WTC11 (cell line): ENCODE measurements around the gene ASTN1. TPM values are rescaled to one million over a fixed set of nuclear protein-coding genes. Genes with fewer than 3 reads are reported as not detected.
A peak's percentile ranks its signal among the peaks of the same experiment; 100 is the strongest.

Experiments used
- ATAC-seq: fragments of 200-7000 bp; cut with Tn5 transposase; 2 replicates; pipeline ENCODE4 v1.10.0; 2021; ENCODE audit warnings: mild to moderate bottlenecking, moderate library complexity
- CTCF ChIA-PET: fragments of 300-600 bp; sonication (Branson Sonifier 250); formaldehyde crosslinking; loops from one replicate; lab custom pipeline; 2021; ENCODE audit warnings: antibody characterized with exemption; lab: Charles Lee
- POLR2A ChIA-PET: fragments of 350-600 bp; sonication (Branson Sonifier 250); formaldehyde crosslinking; loops from one replicate; lab custom pipeline; 2021; ENCODE audit warnings: antibody characterized with exemption; lab: Charles Lee
- DNase-seq: peaks from one replicate; pipeline ENCODE4 v3.0.0; 2021; ENCODE audit warnings: low spot score
- H3K27ac Mint-ChIP-seq: 2 replicates; pipeline ENCODE4 v1.8.0; 2021; ENCODE audit warnings: mixed read lengths
- H3K27me3 Mint-ChIP-seq: 2 replicates; pipeline ENCODE4 v1.8.0; 2021; ENCODE audit warnings: low read depth, mild to moderate bottlenecking, moderate library complexity, mixed read lengths
- H3K36me3 Mint-ChIP-seq: 2 replicates; pipeline ENCODE4 v1.8.0; 2021; ENCODE audit warnings: mixed read lengths
- H3K4me1 Mint-ChIP-seq: 2 replicates; pipeline ENCODE4 v1.8.0; 2022; ENCODE audit warnings: mixed read lengths
- H3K4me3 Mint-ChIP-seq: 2 replicates; pipeline ENCODE4 v1.8.0; 2021; ENCODE audit warnings: mild to moderate bottlenecking, moderate library complexity, mixed read lengths
- H3K9me3 Mint-ChIP-seq: 2 replicates; pipeline ENCODE4 v1.8.0; 2021; ENCODE audit warnings: mixed read lengths
- ATF2 ChIP-seq: sonication (generic); formaldehyde crosslinking; IDR thresholded peaks from 2 replicates; pipeline ENCODE4 v1.8.1; 2022; ENCODE audit warnings: low read depth, missing genetic modification reagents, borderline replicate concordance
- E2F4 ChIP-seq: sonication (generic); formaldehyde crosslinking; IDR thresholded peaks from 2 replicates; pipeline ENCODE4 v1.8.1; 2022; ENCODE audit warnings: low read depth, mild to moderate bottlenecking, moderate library complexity, missing genetic modification reagents, borderline replicate concordance
- ESRRA ChIP-seq: sonication (generic); formaldehyde crosslinking; IDR thresholded peaks from 2 replicates; pipeline ENCODE4 v1.8.1; 2022; ENCODE audit warnings: mild to moderate bottlenecking, missing genetic modification reagents, borderline replicate concordance
- FOXP4 ChIP-seq: sonication (generic); formaldehyde crosslinking; IDR thresholded peaks from 2 replicates; pipeline ENCODE4 v1.8.0; 2022; ENCODE audit warnings: mild to moderate bottlenecking, missing genetic modification reagents
- GRHL2 ChIP-seq: fragments of 250-450 bp; sonication (Bioruptor Pico); IDR thresholded peaks from 2 replicates; pipeline ENCODE4 v1.8.0; 2022; ENCODE audit warnings: mild to moderate bottlenecking, moderate library complexity; ENCODE audit not compliant: insufficient replicate concordance, severe bottlenecking
- JUN ChIP-seq: sonication (generic); formaldehyde crosslinking; IDR thresholded peaks from 2 replicates; pipeline ENCODE4 v1.8.0; 2023; ENCODE audit warnings: mild to moderate bottlenecking, missing genetic modification reagents
- KAT7 ChIP-seq: sonication (generic); formaldehyde crosslinking; IDR thresholded peaks from 2 replicates; pipeline ENCODE4 v1.8.1; 2023; ENCODE audit warnings: missing genetic modification reagents, mild to moderate bottlenecking, borderline replicate concordance
- MXD4 ChIP-seq: fragments of 250-450 bp; sonication (Bioruptor Pico); IDR thresholded peaks from 2 replicates; pipeline ENCODE4 v1.8.0; 2021; ENCODE audit warnings: mild to moderate bottlenecking, moderate library complexity, borderline replicate concordance
- NFATC4 ChIP-seq: fragments of 250-450 bp; sonication (Bioruptor Pico); IDR thresholded peaks from 2 replicates; pipeline ENCODE4 v1.9.0; 2021; ENCODE audit warnings: mild to moderate bottlenecking
- NFE2L1 ChIP-seq: sonication (generic); formaldehyde crosslinking; IDR thresholded peaks from 2 replicates; pipeline ENCODE4 v1.8.1; 2023; ENCODE audit warnings: missing genetic modification reagents
- SMAD3 ChIP-seq: sonication (generic); formaldehyde crosslinking; IDR thresholded peaks from 2 replicates; pipeline ENCODE4 v1.8.0; 2022; ENCODE audit warnings: missing genetic modification reagents, mild to moderate bottlenecking, borderline replicate concordance
- SOX15 ChIP-seq: fragments of 250-450 bp; sonication (Bioruptor Pico); IDR thresholded peaks from 2 replicates; pipeline ENCODE4 v1.9.0; 2021; ENCODE audit warnings: mild to moderate bottlenecking
- SP1 ChIP-seq: sonication (generic); formaldehyde crosslinking; conservative IDR thresholded peaks from 2 replicates; pipeline ENCODE4 v1.8.1; 2022; ENCODE audit warnings: missing genetic modification reagents
- USF2 ChIP-seq: sonication (generic); formaldehyde crosslinking; IDR thresholded peaks from 2 replicates; pipeline ENCODE4 v1.8.1; 2023; ENCODE audit warnings: mild to moderate bottlenecking, missing genetic modification reagents, moderate library complexity
- ZBTB21 ChIP-seq: sonication (generic); formaldehyde crosslinking; IDR thresholded peaks from 2 replicates; pipeline ENCODE4 v1.8.1; 2023; ENCODE audit warnings: mild to moderate bottlenecking, missing genetic modification reagents, borderline replicate concordance
- ZNF317 ChIP-seq: sonication (generic); formaldehyde crosslinking; IDR thresholded peaks from 2 replicates; pipeline ENCODE4 v1.8.1; 2023; ENCODE audit warnings: low read depth, mild to moderate bottlenecking, moderate library complexity, missing genetic modification reagents, borderline replicate concordance
- total RNA-seq: library from RNA; stranded (reverse); gene quantifications from 3 replicates; pipeline ENCODE4 v1.2.3, GENCODE V29; 2021
- TF ChIP-seq, protein P1 (sequence below): sonication (generic); formaldehyde crosslinking; IDR thresholded peaks from 2 replicates; pipeline ENCODE4 v1.8.1; 2023; ENCODE audit warnings: mild to moderate bottlenecking, missing genetic modification reagents
- TF ChIP-seq, protein P2 (sequence below): sonication (generic); formaldehyde crosslinking; IDR thresholded peaks from 2 replicates; pipeline ENCODE4 v1.8.1; 2023; ENCODE audit warnings: mild to moderate bottlenecking, missing genetic modification reagents, moderate library complexity
- TF ChIP-seq, protein P3 (sequence below): fragments of 250-450 bp; sonication (Bioruptor Pico); IDR thresholded peaks from 2 replicates; pipeline ENCODE4 v1.9.0; 2021; ENCODE audit warnings: moderate library complexity, mild to moderate bottlenecking, inconsistent platforms, borderline replicate concordance
- TF ChIP-seq, protein P4 (sequence below): sonication (generic); formaldehyde crosslinking; IDR thresholded peaks from 2 replicates; pipeline ENCODE4 v1.8.1; 2022; ENCODE audit warnings: mild to moderate bottlenecking, missing genetic modification reagents, moderate library complexity, borderline replicate concordance
- TF ChIP-seq, protein P5 (sequence below): fragments of 200-600 bp; IDR thresholded peaks from 2 replicates; pipeline ENCODE4 v1.8.0; 2022; ENCODE audit warnings: antibody characterized with exemption

Gene ASTN1
- total RNA-seq, 1 experiment from 2014 or later: 3.4 TPM

DNA sequence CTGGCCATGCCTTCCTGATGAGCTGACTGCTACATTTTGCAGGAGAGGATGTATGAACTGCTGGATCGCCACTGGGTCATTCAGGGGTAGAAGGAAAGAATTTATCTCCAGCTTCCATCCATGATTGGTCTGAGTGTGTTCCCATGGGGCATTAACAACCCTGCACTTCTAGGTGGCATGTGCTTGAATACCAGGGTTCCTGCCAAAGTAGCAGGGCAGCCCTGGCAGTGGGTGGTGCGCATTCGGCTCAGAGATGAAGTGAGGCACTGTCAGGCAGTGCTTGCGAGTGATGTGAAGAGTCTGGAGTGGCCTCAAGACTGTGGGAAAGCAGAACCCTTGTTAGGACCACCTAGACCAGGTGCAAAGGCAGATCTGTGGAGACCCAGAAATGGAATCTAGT, 294.9 kb downstream of the ASTN1 start (continued):
- TF ChIP-seq, protein P1, sequence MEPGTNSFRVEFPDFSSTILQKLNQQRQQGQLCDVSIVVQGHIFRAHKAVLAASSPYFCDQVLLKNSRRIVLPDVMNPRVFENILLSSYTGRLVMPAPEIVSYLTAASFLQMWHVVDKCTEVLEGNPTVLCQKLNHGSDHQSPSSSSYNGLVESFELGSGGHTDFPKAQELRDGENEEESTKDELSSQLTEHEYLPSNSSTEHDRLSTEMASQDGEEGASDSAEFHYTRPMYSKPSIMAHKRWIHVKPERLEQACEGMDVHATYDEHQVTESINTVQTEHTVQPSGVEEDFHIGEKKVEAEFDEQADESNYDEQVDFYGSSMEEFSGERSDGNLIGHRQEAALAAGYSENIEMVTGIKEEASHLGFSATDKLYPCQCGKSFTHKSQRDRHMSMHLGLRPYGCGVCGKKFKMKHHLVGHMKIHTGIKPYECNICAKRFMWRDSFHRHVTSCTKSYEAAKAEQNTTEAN (CRISPR knock-in tag): no peak
- TF ChIP-seq, protein P2, sequence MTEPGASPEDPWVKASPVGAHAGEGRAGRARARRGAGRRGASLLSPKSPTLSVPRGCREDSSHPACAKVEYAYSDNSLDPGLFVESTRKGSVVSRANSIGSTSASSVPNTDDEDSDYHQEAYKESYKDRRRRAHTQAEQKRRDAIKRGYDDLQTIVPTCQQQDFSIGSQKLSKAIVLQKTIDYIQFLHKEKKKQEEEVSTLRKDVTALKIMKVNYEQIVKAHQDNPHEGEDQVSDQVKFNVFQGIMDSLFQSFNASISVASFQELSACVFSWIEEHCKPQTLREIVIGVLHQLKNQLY (CRISPR knock-in tag): no peak
- no peak for TF ChIP-seq NFE2L1 (CRISPR knock-in tag)
- no peak for TF ChIP-seq ZBTB21 (CRISPR knock-in tag)
- TF ChIP-seq MXD4 (CRISPR knock-in tag): no peak
- no peak for TF ChIP-seq SP1 (CRISPR knock-in tag)

- ChIA-PET POLR2A (no interaction called here), CTCF (no interaction called here)
- no peak overlapping the region for H3K4me3 Mint-ChIP-seq
- H3K27me3 Mint-ChIP-seq: no peaks in the 10 kb centered on the region
- H3K36me3 Mint-ChIP-seq: 0 out of 2 replicates have a peak, but pooled peaks cover 4% of the 10 kb centered on the region
- H3K9me3 Mint-ChIP-seq: peaks cover 9% of the 10 kb centered on the region; the same call in 1 of the 2 replicates
- no peak for DNase-seq
- peaks cover 13% of the 10 kb centered on the region for H3K4me1 Mint-ChIP-seq
- ATAC-seq: peak; percentile 30; the same call in 1 of the 2 replicates
- no peak overlapping the region for H3K27ac Mint-ChIP-seq
- no peak for TF ChIP-seq FOXP4
- no peak for TF ChIP-seq ESRRA
- no peak for TF ChIP-seq SOX15 (CRISPR knock-in tag)
- no peak for TF ChIP-seq USF2 (CRISPR knock-in tag)
- TF ChIP-seq NFATC4 (CRISPR knock-in tag): no peak
- TF ChIP-seq, protein P3, sequence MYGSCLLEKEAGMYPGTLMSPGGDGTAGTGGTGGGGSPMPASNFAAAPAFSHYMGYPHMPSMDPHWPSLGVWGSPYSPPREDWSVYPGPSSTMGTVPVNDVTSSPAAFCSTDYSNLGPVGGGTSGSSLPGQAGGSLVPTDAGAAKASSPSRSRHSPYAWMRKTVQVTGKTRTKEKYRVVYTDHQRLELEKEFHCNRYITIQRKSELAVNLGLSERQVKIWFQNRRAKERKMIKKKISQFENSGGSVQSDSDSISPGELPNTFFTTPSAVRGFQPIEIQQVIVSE: no peak
- no peak for TF ChIP-seq ATF2 (CRISPR knock-in tag)
- TF ChIP-seq SMAD3 (CRISPR knock-in tag): no peak
- TF ChIP-seq ZNF317: no peak
- TF ChIP-seq JUN (CRISPR knock-in tag): no peak
- TF ChIP-seq, protein P4, sequence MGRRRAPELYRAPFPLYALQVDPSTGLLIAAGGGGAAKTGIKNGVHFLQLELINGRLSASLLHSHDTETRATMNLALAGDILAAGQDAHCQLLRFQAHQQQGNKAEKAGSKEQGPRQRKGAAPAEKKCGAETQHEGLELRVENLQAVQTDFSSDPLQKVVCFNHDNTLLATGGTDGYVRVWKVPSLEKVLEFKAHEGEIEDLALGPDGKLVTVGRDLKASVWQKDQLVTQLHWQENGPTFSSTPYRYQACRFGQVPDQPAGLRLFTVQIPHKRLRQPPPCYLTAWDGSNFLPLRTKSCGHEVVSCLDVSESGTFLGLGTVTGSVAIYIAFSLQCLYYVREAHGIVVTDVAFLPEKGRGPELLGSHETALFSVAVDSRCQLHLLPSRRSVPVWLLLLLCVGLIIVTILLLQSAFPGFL (CRISPR knock-in tag): no peak
- TF ChIP-seq, protein P5, sequence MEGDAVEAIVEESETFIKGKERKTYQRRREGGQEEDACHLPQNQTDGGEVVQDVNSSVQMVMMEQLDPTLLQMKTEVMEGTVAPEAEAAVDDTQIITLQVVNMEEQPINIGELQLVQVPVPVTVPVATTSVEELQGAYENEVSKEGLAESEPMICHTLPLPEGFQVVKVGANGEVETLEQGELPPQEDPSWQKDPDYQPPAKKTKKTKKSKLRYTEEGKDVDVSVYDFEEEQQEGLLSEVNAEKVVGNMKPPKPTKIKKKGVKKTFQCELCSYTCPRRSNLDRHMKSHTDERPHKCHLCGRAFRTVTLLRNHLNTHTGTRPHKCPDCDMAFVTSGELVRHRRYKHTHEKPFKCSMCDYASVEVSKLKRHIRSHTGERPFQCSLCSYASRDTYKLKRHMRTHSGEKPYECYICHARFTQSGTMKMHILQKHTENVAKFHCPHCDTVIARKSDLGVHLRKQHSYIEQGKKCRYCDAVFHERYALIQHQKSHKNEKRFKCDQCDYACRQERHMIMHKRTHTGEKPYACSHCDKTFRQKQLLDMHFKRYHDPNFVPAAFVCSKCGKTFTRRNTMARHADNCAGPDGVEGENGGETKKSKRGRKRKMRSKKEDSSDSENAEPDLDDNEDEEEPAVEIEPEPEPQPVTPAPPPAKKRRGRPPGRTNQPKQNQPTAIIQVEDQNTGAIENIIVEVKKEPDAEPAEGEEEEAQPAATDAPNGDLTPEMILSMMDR: no peak
- no peak for TF ChIP-seq GRHL2 (CRISPR knock-in tag)
- no peak for TF ChIP-seq E2F4 (CRISPR knock-in tag)
- TF ChIP-seq KAT7 (CRISPR knock-in tag): no peak
Measured at GRCh38 chr1:176866011-176866714, 298.3 kb downstream of the ASTN1 start.
